K562 (cell line): ENCODE results near the gene KDM2A. TPM values are rescaled to one million over a fixed set of nuclear protein-coding genes. Genes with fewer than 3 reads are reported as not detected.

Experiments
- BACH1 ChIP-seq: fragments of 200-800 bp; sonication (Bioruptor generic); IDR thresholded peaks from 2 replicates; pipeline ENCODE4 v1.6.1; 2016; ENCODE audit warnings: missing genetic modification characterization, missing compliant biosample characterization
- CHD4 ChIP-seq: fragments of 200-600 bp; sonication (generic); IDR thresholded peaks from 3 replicates; pipeline ENCODE4 v1.6.1; 2012; ENCODE audit warnings: low read depth, mild to moderate bottlenecking, mixed read lengths, low read length, inconsistent platforms; ENCODE audit not compliant: insufficient read depth, insufficient replicate concordance, poor library complexity, severe bottlenecking
- MEF2A ChIP-seq: IDR thresholded peaks from 2 replicates; pipeline ENCODE4 v1.6.1; 2011; ENCODE audit warnings: low read depth, mild to moderate bottlenecking, low read length, moderate library complexity; ENCODE audit not compliant: control insufficient read depth
- PHB2 ChIP-seq: fragments of 450-650 bp; IDR thresholded peaks from 2 replicates; pipeline ENCODE4 v1.6.1; 2017; ENCODE audit warnings: low read depth
- PHF21A ChIP-seq: fragments of 450-650 bp; IDR thresholded peaks from 2 replicates; pipeline ENCODE4 v1.6.1; 2017; ENCODE audit warnings: low read depth, borderline replicate concordance
- POLR2AphosphoS5 ChIP-seq: IDR thresholded peaks from 2 replicates; pipeline ENCODE4 v1.6.1; 2011; ENCODE audit warnings: mild to moderate bottlenecking, low read depth, low read length, moderate library complexity; ENCODE audit not compliant: control insufficient read depth, insufficient read depth
- RBM39 ChIP-seq: fragments of 200-400 bp; formaldehyde crosslinking; optimal IDR thresholded peaks from 2 replicates; pipeline ENCODE3; 2018; ENCODE audit warnings: low read depth, low read length
- ZNF354B ChIP-seq: fragments of 250-450 bp; sonication (Bioruptor Pico); IDR thresholded peaks from 2 replicates; pipeline ENCODE4 v1.4.0; 2020
- polyA plus RNA-seq, 8 experiments: library from polyadenylated mRNA; depleted of rRNA in 4 of 8; stranded (reverse) in 5 of 8; unstranded in 3 of 8; fragments of >200 nt; fragmentation: Nextera tagmentation in 2 of 8; fragmentation: Illumina TruSeq in 1 of 8; extraction: Ambion mirVana in 2 of 8; extraction: Trizol in 1 of 8; gene quantifications; 2 replicates each; pipeline versions ENCODE4 v1.2.1 to v1.2.3, GENCODE V29; 2011 to 2014; ENCODE audit warnings: inconsistent platforms in 1 of 8, missing spikeins in 1 of 8
- total RNA-seq, 7 experiments: library from RNA; depleted of rRNA in 6 of 7; stranded (reverse); fragments of >200 nt in 6 of 7; fragmentation: Illumina TruSeq in 2 of 7; extraction: Trizol in 2 of 7; gene quantifications; 2 replicates each; pipeline versions ENCODE4 v1.2.1 to v1.2.3, GENCODE V29; 2011 to 2021; ENCODE audit warnings: low replicate concordance in 1 of 7
- TF ChIP-seq, protein P1 (sequence below): fragments of 450-650 bp; conservative IDR thresholded peaks from 2 replicates; pipeline ENCODE4 v1.6.1; 2016; ENCODE audit warnings: missing genetic modification characterization, low read depth, mild to moderate bottlenecking, missing compliant biosample characterization, moderate library complexity
- TF ChIP-seq, protein P2 (sequence below), 3 experiments: IDR thresholded peaks in 2 of 3; conservative IDR thresholded peaks in 1 of 3; 2 replicates each; pipeline ENCODE4 v1.5.1; 2011 to 2012; ENCODE audit warnings: low read length in 3 of 3, mild to moderate bottlenecking in 3 of 3, control low read depth in 2 of 3, improper control_type of control experiment in 1 of 3, inconsistent platforms in 1 of 3, low read depth in 1 of 3, mixed read lengths in 1 of 3, moderate library complexity in 1 of 3; ENCODE audit not compliant: insufficient read depth in 2 of 3
- TF ChIP-seq, protein P3 (sequence below): sonication (generic); formaldehyde crosslinking; IDR thresholded peaks from 2 replicates; pipeline ENCODE4 v1.8.0; 2022; ENCODE audit warnings: mild to moderate bottlenecking, low read depth, missing genetic modification reagents
- TF ChIP-seq, protein P4 (sequence below), 2 experiments: IDR thresholded peaks in 1 of 2; conservative IDR thresholded peaks in 1 of 2; 2 replicates each; pipeline ENCODE4 v1.6.1; 2016; ENCODE audit warnings: low read depth in 2 of 2, mild to moderate bottlenecking in 1 of 2, missing compliant biosample characterization in 1 of 2, missing genetic modification characterization in 1 of 2, moderate library complexity in 1 of 2

KDM2A gene
- total and polyA plus RNA-seq, 9 of the 15 experiments (the other 6 are each of a cell fraction or from before 2014, with no cell fraction given), result 5.0 to 39.3 (median 21.3) TPM

DNA sequence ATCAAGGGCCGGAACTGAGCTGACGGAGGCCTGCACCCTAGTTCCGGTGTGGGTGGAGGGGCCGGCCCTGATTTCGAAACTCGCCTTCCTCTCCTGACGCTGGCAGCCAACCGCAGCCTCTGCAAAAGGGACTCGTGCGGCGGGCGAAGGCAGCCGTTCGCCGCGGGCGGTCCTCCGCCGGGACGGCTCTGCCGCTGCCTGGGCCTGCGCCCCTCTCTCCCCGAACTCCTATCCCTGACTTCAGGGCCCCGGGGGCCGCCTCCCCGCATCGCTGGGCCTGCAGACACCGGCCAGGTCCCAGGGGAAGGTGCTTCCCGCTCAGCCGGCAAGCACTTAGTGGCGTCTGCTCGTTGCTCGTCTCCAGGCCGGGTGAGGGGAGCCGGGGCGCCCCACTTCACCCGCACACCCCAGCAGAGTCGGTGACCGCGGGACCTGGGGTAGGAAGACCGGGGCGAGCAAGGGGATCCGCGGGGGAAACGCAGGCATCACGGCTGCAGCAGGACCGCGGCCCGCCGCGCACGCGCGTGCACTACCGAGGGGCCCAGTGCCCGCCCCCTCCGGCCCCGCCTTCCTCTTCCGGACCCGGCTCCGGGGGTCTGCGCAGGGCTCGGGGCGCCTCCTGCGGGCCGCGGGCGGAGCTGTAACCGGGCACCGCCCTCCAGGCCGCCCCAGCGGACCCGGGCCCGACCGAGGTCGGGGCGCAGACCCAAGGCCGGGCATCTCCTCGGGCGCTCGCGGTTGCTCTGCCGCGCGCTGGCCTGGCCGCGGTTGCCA, 169.6 kb downstream of the KDM2A start (continued):
- TF ChIP-seq, protein P1, sequence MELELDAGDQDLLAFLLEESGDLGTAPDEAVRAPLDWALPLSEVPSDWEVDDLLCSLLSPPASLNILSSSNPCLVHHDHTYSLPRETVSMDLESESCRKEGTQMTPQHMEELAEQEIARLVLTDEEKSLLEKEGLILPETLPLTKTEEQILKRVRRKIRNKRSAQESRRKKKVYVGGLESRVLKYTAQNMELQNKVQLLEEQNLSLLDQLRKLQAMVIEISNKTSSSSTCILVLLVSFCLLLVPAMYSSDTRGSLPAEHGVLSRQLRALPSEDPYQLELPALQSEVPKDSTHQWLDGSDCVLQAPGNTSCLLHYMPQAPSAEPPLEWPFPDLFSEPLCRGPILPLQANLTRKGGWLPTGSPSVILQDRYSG (tag), result 0 out of 2 replicates have a peak, but pooled peaks have one; percentile 26
- TF ChIP-seq POLR2AphosphoS5, result peak; percentile 51; the same call in 1 of the 2 replicates
- TF ChIP-seq, protein P2, sequence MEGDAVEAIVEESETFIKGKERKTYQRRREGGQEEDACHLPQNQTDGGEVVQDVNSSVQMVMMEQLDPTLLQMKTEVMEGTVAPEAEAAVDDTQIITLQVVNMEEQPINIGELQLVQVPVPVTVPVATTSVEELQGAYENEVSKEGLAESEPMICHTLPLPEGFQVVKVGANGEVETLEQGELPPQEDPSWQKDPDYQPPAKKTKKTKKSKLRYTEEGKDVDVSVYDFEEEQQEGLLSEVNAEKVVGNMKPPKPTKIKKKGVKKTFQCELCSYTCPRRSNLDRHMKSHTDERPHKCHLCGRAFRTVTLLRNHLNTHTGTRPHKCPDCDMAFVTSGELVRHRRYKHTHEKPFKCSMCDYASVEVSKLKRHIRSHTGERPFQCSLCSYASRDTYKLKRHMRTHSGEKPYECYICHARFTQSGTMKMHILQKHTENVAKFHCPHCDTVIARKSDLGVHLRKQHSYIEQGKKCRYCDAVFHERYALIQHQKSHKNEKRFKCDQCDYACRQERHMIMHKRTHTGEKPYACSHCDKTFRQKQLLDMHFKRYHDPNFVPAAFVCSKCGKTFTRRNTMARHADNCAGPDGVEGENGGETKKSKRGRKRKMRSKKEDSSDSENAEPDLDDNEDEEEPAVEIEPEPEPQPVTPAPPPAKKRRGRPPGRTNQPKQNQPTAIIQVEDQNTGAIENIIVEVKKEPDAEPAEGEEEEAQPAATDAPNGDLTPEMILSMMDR (IDR thresholded peaks at IDR 0.05 in 2 of 3, conservative IDR thresholded peaks at IDR 0.05 in 1 of 3; ENCODE audit: insufficient read depth in 2 of 3, low read depth in 1 of 3, low read length in 3 of 3), result peak in 2 of 3 experiments; percentile 50 to 65; a peak in 4 of 6 replicates
- no peak for TF ChIP-seq PHF21A
- TF ChIP-seq, protein P3, sequence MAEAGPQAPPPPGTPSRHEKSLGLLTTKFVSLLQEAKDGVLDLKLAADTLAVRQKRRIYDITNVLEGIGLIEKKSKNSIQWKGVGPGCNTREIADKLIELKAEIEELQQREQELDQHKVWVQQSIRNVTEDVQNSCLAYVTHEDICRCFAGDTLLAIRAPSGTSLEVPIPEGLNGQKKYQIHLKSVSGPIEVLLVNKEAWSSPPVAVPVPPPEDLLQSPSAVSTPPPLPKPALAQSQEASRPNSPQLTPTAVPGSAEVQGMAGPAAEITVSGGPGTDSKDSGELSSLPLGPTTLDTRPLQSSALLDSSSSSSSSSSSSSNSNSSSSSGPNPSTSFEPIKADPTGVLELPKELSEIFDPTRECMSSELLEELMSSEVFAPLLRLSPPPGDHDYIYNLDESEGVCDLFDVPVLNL, result no peak
- TF ChIP-seq, protein P4, sequence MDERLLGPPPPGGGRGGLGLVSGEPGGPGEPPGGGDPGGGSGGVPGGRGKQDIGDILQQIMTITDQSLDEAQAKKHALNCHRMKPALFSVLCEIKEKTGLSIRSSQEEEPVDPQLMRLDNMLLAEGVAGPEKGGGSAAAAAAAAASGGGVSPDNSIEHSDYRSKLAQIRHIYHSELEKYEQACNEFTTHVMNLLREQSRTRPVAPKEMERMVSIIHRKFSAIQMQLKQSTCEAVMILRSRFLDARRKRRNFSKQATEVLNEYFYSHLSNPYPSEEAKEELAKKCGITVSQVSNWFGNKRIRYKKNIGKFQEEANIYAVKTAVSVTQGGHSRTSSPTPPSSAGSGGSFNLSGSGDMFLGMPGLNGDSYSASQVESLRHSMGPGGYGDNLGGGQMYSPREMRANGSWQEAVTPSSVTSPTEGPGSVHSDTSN (CRISPR knock-in tag; IDR thresholded peaks at IDR 0.05; ENCODE audit: low read depth), result no peak
- TF ChIP-seq, protein P4 (tag; conservative IDR thresholded peaks at IDR 0.05; ENCODE audit: low read depth), result no peak
- peak; percentile 29 for TF ChIP-seq CHD4
- TF ChIP-seq MEF2A, result no peak
- no peak for TF ChIP-seq PHB2
- TF ChIP-seq BACH1 (tag), result no peak; the same call in 1 of the 2 replicates
- no peak for TF ChIP-seq RBM39
- TF ChIP-seq ZNF354B, result no peak
